A549 (cell line): ENCODE results near the gene GPATCH1.

Experiments
- CTCF ChIP-seq: fragments of >200 bp; sonication (Bioruptor Twin); formaldehyde crosslinking; IDR thresholded peaks from 3 replicates; pipeline ENCODE4 v1.5.1; 2016
- EP300 ChIP-seq, 2 experiments: fragments of >200 bp; sonication (Bioruptor Twin); formaldehyde crosslinking; IDR thresholded peaks; 2 replicates in 1 of 2; 3 replicates in 1 of 2; pipeline ENCODE4 v1.6.1; 2016 to 2017
- MAFK ChIP-seq: fragments of 450-650 bp; IDR thresholded peaks from 2 replicates; pipeline ENCODE4 v1.6.1; 2014; ENCODE audit not compliant: partially characterized antibody
- MAX ChIP-seq: IDR thresholded peaks from 2 replicates; pipeline ENCODE4 v1.6.1; 2012
- POLR2A ChIP-seq: IDR thresholded peaks from 2 replicates; pipeline ENCODE4 v1.6.1; 2012; ENCODE audit warnings: mild to moderate bottlenecking, low read length
- RFX5 ChIP-seq: fragments of 450-650 bp; IDR thresholded peaks from 2 replicates; pipeline ENCODE4 v1.7.1; 2014; ENCODE audit warnings: antibody characterized with exemption, mild to moderate bottlenecking, moderate library complexity
- TP53 ChIP-seq: fragments of 250-450 bp; sonication (Bioruptor Pico); IDR thresholded peaks from 2 replicates; pipeline ENCODE4 v1.5.0; 2021; ENCODE audit warnings: mild to moderate bottlenecking, moderate library complexity

GRCh38 chr19:33158365-33158764 lies 77.4 kb downstream of the GPATCH1 start:
- TF ChIP-seq EP300 (IDR thresholded peaks at IDR 0.05): no peak
- no peak for TF ChIP-seq CTCF
- TF ChIP-seq TP53 (CRISPR knock-in tag): no peak
- no peak for TF ChIP-seq MAFK
- no peak for TF ChIP-seq RFX5
- TF ChIP-seq POLR2A: no peak
- no peak for TF ChIP-seq MAX
